ENCODE results near the gene TPSB2.
"Not testable (repeated sequence)": the region's sequence is repeated elsewhere in the genome, so short reads cannot be mapped to it uniquely, and the experiment has no call there.

- TF ChIP-seq CTCF (IDR thresholded peaks at IDR 0.05; ENCODE audit: low read depth, low read length); EZH2phosphoT487 (IDR thresholded peaks at IDR 0.05; ENCODE audit: low read depth): not testable (repeated sequence)
Measured at GRCh38 chr16:1229476-1229875, 508 bp downstream of the TPSB2 start.
